ENCODE data around the gene MYL6.
A peak's percentile ranks its signal among the peaks of the same experiment; 100 is the strongest.

Gene MYL6

GRCh38 chr12:56158926-56159461 lies 835 bp downstream of the MYL6 start:
- no peak for DNase-seq

GRCh38 chr12:56159482-56160192 lies 1.5 kb downstream of the MYL6 start:
- DNase-seq: no peak

- DNase-seq: no peak
These were observed 2.1 kb downstream of the MYL6 start for GRCh38 chr12:56160193-56160763.

- DNase-seq: no peak
These were observed 2.9 kb downstream of the MYL6 start for GRCh38 chr12:56160894-56161689.

GRCh38 chr12:56161690-56162351 lies 3.7 kb downstream of the MYL6 start:
- no peak for DNase-seq

GRCh38 chr12:56162468-56163290 lies 4.5 kb downstream of the MYL6 start:
- no peak for DNase-seq

- no peak for DNase-seq
These were observed 5.6 kb downstream of the MYL6 start for GRCh38 chr12:56163533-56164344.

GRCh38 chr12:56164345-56164729 lies 6.2 kb downstream of the MYL6 start:
- no peak for DNase-seq

- no peak for DNase-seq
These were observed 7.2 kb downstream of the MYL6 start for GRCh38 chr12:56165369-56165768.

- DNase-seq: no peak
These were observed 11.1 kb downstream of the MYL6 start for GRCh38 chr12:56169229-56169759.

- no peak for DNase-seq
These were observed 14.7 kb downstream of the MYL6 start for GRCh38 chr12:56172839-56173238.

GRCh38 chr12:56178347-56178746 lies 20.2 kb downstream of the MYL6 start:
- no peak for DNase-seq

GRCh38 chr12:56186957-56187356 lies 28.8 kb downstream of the MYL6 start:
- DNase-seq: no peak

- DNase-seq: no peak
These were observed 30.1 kb downstream of the MYL6 start for GRCh38 chr12:56188131-56188777.

- DNase-seq: no peak
These were observed 30.6 kb downstream of the MYL6 start for GRCh38 chr12:56188778-56189098.

GRCh38 chr12:56189099-56189917 lies 31.1 kb downstream of the MYL6 start, which contains the start of gene SMARCC2:
SMARCC2 (minus strand) TSS chr12:56189483; CDS start chr12:56189461, 22 bp downstream.
- DNase-seq: peak; percentile 17

GRCh38 chr12:56189918-56190694 lies 31.9 kb downstream of the MYL6 start:
- no peak for DNase-seq

- DNase-seq: no peak
These were observed 32.6 kb downstream of the MYL6 start for GRCh38 chr12:56190695-56191155.

- no peak for DNase-seq
These were observed 34.4 kb downstream of the MYL6 start for GRCh38 chr12:56192582-56192981.

Measured in KG1 (cell line).